Neural cell (in vitro differentiated cells): ENCODE data around the gene GAB1.

Experiments used
- EP300 ChIP-seq: fragments of 450-650 bp; conservative IDR thresholded peaks from 2 replicates; pipeline ENCODE4 v1.6.1; 2014; ENCODE audit warnings: antibody characterized with exemption, mild to moderate bottlenecking, moderate library complexity; ENCODE audit not compliant: poor library complexity, severe bottlenecking
- EZH2 ChIP-seq: fragments of 200-600, 300-800 bp; shearing (Covaris generic), sonication (generic); IDR thresholded peaks from 2 replicates; pipeline ENCODE4 v1.6.1; 2014; ENCODE audit warnings: antibody characterized with exemption, low read length, borderline replicate concordance, mild to moderate bottlenecking; ENCODE audit not compliant: insufficient read depth, poor library complexity, severe bottlenecking
- TF ChIP-seq, protein P1 (sequence below): fragments of 450-650 bp; IDR thresholded peaks from 2 replicates; pipeline ENCODE4 v1.5.1; 2014; ENCODE audit warnings: antibody characterized with exemption, mild to moderate bottlenecking, moderate library complexity; ENCODE audit not compliant: poor library complexity, severe bottlenecking

DNA sequence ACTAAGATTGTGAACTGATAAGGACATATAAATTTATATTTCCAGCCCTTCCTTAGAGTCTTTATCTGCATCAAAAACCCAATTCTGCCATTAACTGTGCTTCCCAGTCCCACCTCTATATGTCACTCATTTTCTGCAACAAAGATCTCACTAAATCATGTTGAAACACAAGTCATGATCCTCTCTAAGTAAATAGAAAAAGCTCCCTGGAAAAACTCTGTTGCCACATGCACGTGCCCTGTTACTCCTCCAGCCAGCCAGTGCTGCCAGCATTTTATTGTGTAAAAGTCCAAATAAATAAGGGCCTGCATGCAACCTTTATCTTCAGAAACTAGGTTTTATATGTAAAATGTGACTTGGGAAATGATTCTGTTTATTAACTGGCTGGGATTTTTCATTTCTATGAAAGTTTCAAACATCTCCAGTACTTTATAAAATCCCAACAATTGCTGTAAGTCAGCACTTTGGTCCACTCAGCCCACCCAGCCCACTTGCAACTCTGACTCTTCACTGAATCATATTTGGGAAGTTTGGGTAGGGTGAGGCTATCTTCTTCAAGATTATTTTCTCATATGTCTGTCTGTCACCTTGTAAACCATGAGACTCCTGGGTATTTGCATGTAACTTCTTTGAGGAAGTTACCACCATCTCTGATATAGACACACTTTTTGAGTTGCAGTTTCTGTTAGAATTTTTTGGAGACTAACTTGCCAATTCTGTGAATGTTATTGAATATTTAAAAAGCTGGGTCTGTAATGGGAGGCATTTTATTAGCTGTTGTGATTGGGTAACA is 136.9 kb downstream of the GAB1 start:
- TF ChIP-seq EZH2 (no peak), EP300 (no peak)
- TF ChIP-seq, protein P1, sequence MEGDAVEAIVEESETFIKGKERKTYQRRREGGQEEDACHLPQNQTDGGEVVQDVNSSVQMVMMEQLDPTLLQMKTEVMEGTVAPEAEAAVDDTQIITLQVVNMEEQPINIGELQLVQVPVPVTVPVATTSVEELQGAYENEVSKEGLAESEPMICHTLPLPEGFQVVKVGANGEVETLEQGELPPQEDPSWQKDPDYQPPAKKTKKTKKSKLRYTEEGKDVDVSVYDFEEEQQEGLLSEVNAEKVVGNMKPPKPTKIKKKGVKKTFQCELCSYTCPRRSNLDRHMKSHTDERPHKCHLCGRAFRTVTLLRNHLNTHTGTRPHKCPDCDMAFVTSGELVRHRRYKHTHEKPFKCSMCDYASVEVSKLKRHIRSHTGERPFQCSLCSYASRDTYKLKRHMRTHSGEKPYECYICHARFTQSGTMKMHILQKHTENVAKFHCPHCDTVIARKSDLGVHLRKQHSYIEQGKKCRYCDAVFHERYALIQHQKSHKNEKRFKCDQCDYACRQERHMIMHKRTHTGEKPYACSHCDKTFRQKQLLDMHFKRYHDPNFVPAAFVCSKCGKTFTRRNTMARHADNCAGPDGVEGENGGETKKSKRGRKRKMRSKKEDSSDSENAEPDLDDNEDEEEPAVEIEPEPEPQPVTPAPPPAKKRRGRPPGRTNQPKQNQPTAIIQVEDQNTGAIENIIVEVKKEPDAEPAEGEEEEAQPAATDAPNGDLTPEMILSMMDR: no peak
